ENCODE results near the gene GALNT7. TPM values are rescaled to one million over a fixed set of nuclear protein-coding genes. Genes with fewer than 3 reads are reported as not detected.

The GALNT7 gene
- total RNA-seq, 1 experiment from 2014 or later = 16.8 TPM

- Histone ChIP-seq H3K4me3 (ENCODE audit: low read depth, low read length) (no peak overlapping the region), H3K4me1 (no peaks in the 10 kb centered on the region), H3K36me3 (ENCODE audit: control insufficient read depth, insufficient read depth, low read length) (no peaks in the 10 kb centered on the region), H3K27me3 (replicated peaks; ENCODE audit: control insufficient read depth, insufficient read depth, low read length) (no peaks in the 10 kb centered on the region), H3K9me3 (no peaks in the 10 kb centered on the region)
- intact Hi-C loops (cut with micrococcal nuclease; ENCODE audit: unreplicated experiment) = no loop called here
- Mint-ChIP-seq H3K4me3 (ENCODE audit: unreplicated experiment) (no peak overlapping the region), H3K27ac (ENCODE audit: unreplicated experiment) (no peak overlapping the region), H3K9me3 (ENCODE audit: unreplicated experiment) (no peaks in the 10 kb centered on the region), H3K36me3 (ENCODE audit: insufficient read depth, unreplicated experiment) (no peaks in the 10 kb centered on the region), H3K4me1 (ENCODE audit: low read depth, unreplicated experiment) (no peaks in the 10 kb centered on the region), H3K27me3 (ENCODE audit: insufficient read depth, unreplicated experiment) (no peaks in the 10 kb centered on the region)
- CTCF ChIA-PET = no interaction called here
- TF ChIP-seq, protein P1, sequence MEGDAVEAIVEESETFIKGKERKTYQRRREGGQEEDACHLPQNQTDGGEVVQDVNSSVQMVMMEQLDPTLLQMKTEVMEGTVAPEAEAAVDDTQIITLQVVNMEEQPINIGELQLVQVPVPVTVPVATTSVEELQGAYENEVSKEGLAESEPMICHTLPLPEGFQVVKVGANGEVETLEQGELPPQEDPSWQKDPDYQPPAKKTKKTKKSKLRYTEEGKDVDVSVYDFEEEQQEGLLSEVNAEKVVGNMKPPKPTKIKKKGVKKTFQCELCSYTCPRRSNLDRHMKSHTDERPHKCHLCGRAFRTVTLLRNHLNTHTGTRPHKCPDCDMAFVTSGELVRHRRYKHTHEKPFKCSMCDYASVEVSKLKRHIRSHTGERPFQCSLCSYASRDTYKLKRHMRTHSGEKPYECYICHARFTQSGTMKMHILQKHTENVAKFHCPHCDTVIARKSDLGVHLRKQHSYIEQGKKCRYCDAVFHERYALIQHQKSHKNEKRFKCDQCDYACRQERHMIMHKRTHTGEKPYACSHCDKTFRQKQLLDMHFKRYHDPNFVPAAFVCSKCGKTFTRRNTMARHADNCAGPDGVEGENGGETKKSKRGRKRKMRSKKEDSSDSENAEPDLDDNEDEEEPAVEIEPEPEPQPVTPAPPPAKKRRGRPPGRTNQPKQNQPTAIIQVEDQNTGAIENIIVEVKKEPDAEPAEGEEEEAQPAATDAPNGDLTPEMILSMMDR (IDR thresholded peaks at IDR 0.05; ENCODE audit: insufficient read depth in 1 of 2, low read depth in 1 of 2, low read length in 1 of 2, severe bottlenecking in 1 of 2, unreplicated experiment in 1 of 2) = no peak
- no peak for DNase-seq
- BruUV-seq (replicated peaks) = no TSS peak
- POLR2A ChIA-PET = no interaction called here
These were observed 23.5 kb upstream of the GALNT7 start for GRCh38 chr4:173145131-173145530.

GRCh38 chr4:173146456-173146855 is 22.2 kb upstream of the GALNT7 start:
- ChIA-PET CTCF (no interaction called here), POLR2A (no interaction called here)
- Histone ChIP-seq H3K36me3 (ENCODE audit: control insufficient read depth, insufficient read depth, low read length) (no peaks in the 10 kb centered on the region), H3K4me1 (no peaks in the 10 kb centered on the region), H3K27me3 (replicated peaks; ENCODE audit: control insufficient read depth, insufficient read depth, low read length) (no peaks in the 10 kb centered on the region), H3K9me3 (no peaks in the 10 kb centered on the region), H3K4me3 (ENCODE audit: low read depth, low read length) (no peak overlapping the region)
- Mint-ChIP-seq H3K27me3 (ENCODE audit: insufficient read depth, unreplicated experiment) (no peaks in the 10 kb centered on the region), H3K4me1 (ENCODE audit: low read depth, unreplicated experiment) (no peaks in the 10 kb centered on the region), H3K9me3 (ENCODE audit: unreplicated experiment) (no peaks in the 10 kb centered on the region), H3K36me3 (ENCODE audit: insufficient read depth, unreplicated experiment) (no peaks in the 10 kb centered on the region), H3K4me3 (ENCODE audit: unreplicated experiment) (no peak overlapping the region), H3K27ac (ENCODE audit: unreplicated experiment) (no peak overlapping the region)
- intact Hi-C loops (cut with micrococcal nuclease; ENCODE audit: unreplicated experiment) = no loop called here
- no peak for DNase-seq
- no TSS peak for BruUV-seq (replicated peaks)
- TF ChIP-seq, protein P1 (IDR thresholded peaks at IDR 0.05; ENCODE audit: insufficient read depth in 1 of 2, low read depth in 1 of 2, low read length in 1 of 2, severe bottlenecking in 1 of 2, unreplicated experiment in 1 of 2) = no peak

DNA sequence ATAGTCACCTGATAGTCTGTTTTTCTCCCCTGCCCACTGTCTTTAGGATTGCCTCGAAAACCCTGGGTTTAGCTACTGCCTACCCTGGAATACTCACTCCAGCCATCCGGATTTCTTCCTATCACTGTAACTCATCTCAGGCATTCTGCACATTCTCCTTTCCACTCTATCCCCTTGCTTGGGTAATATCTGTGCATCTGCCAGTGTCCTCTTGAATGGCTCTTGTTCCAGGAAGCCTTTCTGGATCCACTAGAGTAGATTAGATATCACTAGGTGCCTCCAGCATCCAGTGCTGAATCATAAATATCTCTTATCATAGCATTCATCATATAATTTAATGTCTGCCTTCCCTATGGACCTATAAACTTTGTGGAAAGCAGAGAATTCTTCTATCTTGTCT is 17.1 kb upstream of the GALNT7 start:
- Histone ChIP-seq H3K4me1 (no peaks in the 10 kb centered on the region), H3K9me3 (no peaks in the 10 kb centered on the region), H3K4me3 (ENCODE audit: low read depth, low read length) (no peak overlapping the region), H3K27me3 (replicated peaks; ENCODE audit: control insufficient read depth, insufficient read depth, low read length) (no peaks in the 10 kb centered on the region), H3K36me3 (ENCODE audit: control insufficient read depth, insufficient read depth, low read length) (no peaks in the 10 kb centered on the region)
- TF ChIP-seq, protein P1 (IDR thresholded peaks at IDR 0.05; ENCODE audit: insufficient read depth in 1 of 2, low read depth in 1 of 2, low read length in 1 of 2, severe bottlenecking in 1 of 2, unreplicated experiment in 1 of 2) = no peak
- ChIA-PET CTCF (no interaction called here), POLR2A (no interaction called here)
- no peak for DNase-seq
- H3K4me1 Mint-ChIP-seq (ENCODE audit: low read depth, unreplicated experiment) = no peaks in the 10 kb centered on the region
- H3K27ac Mint-ChIP-seq (ENCODE audit: unreplicated experiment) = peak overlapping the region; percentile 16
- no peak overlapping the region for H3K4me3 Mint-ChIP-seq (ENCODE audit: unreplicated experiment)
- H3K27me3 Mint-ChIP-seq (ENCODE audit: insufficient read depth, unreplicated experiment) = no peaks in the 10 kb centered on the region
- H3K9me3 Mint-ChIP-seq (ENCODE audit: unreplicated experiment) = no peaks in the 10 kb centered on the region
- BruUV-seq (replicated peaks) = no TSS peak
- no peaks in the 10 kb centered on the region for H3K36me3 Mint-ChIP-seq (ENCODE audit: insufficient read depth, unreplicated experiment)
- intact Hi-C loops (cut with micrococcal nuclease; ENCODE audit: unreplicated experiment) = no loop called here

Measured in Caco-2 (cell line).